Fibroblast of mammary gland (primary cell): ENCODE data around the gene CNGA2.

Source experiments
- DNase-seq: peaks from one replicate; pipeline ENCODE4 v3.0.0-alpha.2; 2010; ENCODE audit warnings: low read depth
- H3K4me3 ChIP-seq: 2 replicates; pipeline ENCODE4 v1.5.1; 2011; ENCODE audit warnings: low read depth, mild to moderate bottlenecking, low read length, moderate library complexity; ENCODE audit not compliant: control insufficient read depth
- TF ChIP-seq, protein P1 (sequence below): conservative IDR thresholded peaks from 2 replicates; pipeline ENCODE4 v1.5.1; 2011; ENCODE audit warnings: low read depth, low read length, inconsistent platforms; ENCODE audit not compliant: control insufficient read depth, insufficient read depth

CNGA2 gene

DNA sequence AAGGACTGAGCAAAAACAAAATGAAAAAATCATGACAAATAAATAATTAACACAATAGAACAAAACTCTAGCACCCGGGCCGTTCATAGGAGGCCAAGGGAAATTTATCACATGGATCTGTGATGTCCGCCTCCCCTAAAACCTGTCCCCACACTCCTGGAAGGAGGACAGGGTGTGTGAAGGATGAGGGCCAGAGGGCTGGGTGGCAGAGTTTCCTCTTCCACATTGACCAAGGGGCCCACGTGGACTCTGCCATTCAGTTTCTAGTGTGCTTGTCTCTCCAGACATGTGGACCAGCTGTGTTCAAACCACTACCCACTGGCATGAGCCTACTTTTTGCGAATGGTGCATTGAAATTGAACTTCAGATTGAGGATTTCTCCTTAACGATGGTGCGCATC is 33.0 kb upstream of the CNGA2 start:
- no peak for DNase-seq

DNA sequence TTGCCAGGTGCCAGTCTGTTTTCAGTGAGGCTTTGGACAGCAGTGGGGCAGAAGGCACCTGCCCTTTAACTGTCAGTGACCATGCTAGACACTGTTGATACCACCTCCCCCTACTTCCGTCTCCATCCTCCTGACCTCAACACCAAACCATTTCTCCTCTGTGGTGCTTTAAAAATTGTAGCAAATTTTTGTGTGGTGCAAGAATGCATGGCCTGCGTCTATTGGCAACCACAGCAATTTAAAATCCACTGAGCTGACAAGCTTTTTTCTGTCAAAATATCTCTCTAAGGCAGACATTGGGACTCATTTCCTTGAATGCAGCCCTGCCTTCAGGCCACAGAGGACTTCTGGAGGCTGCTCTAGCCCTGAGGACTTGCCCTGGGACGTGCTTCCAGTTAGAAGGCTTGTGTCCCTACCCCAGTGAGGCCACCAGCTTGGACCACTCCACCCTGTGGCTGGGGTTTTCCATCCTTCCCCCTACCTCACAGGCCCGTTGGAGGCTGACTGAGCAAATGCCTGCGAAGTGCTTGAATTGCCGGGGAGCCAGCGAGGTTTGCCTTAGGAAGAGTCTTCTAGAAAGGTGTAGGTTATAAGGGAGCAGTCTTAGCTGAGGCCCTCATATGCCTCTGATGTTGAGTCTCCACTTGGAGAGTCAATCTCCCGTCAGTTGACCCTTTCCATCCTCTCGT is 32.4 kb upstream of the CNGA2 start:
- TF ChIP-seq, protein P1, sequence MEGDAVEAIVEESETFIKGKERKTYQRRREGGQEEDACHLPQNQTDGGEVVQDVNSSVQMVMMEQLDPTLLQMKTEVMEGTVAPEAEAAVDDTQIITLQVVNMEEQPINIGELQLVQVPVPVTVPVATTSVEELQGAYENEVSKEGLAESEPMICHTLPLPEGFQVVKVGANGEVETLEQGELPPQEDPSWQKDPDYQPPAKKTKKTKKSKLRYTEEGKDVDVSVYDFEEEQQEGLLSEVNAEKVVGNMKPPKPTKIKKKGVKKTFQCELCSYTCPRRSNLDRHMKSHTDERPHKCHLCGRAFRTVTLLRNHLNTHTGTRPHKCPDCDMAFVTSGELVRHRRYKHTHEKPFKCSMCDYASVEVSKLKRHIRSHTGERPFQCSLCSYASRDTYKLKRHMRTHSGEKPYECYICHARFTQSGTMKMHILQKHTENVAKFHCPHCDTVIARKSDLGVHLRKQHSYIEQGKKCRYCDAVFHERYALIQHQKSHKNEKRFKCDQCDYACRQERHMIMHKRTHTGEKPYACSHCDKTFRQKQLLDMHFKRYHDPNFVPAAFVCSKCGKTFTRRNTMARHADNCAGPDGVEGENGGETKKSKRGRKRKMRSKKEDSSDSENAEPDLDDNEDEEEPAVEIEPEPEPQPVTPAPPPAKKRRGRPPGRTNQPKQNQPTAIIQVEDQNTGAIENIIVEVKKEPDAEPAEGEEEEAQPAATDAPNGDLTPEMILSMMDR: no peak
- no peak overlapping the region for H3K4me3 ChIP-seq
- no peak for DNase-seq

More for the DNA sequence above, 33.0 kb upstream of the CNGA2 start:
- TF ChIP-seq, protein P1: no peak
- no peak overlapping the region for H3K4me3 ChIP-seq

DNA sequence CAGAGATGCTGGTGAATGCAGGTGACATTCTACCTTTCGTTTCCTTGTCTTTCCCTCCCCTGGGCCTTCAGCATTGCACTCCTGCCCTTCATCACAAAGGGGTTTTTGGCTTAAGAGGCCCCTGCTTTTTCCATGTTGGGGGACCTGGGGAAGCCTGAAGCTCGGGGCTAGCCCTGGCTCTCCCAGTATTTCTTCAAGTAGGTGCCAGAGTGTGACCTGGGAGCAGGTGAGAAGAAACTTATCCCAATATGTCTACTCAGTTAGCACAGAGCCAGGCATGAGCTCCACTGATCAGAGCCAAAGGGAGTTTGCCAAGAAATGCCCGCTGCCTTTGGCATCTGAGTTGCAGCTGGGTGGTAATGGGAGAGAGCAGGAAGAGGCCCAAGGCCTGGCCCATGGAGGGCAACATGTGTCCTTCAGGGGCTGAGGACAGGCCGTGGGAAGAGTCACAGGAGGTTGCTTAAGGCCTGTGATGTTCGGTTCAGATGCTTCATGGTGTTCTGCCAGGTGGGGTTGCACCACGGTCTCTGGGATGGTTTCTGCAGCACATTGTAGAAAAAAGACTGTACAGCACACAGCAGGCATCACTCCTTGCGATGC is 31.7 kb upstream of the CNGA2 start:
- no peak for DNase-seq
- H3K4me3 ChIP-seq: no peak overlapping the region
- TF ChIP-seq, protein P1: no peak

DNA sequence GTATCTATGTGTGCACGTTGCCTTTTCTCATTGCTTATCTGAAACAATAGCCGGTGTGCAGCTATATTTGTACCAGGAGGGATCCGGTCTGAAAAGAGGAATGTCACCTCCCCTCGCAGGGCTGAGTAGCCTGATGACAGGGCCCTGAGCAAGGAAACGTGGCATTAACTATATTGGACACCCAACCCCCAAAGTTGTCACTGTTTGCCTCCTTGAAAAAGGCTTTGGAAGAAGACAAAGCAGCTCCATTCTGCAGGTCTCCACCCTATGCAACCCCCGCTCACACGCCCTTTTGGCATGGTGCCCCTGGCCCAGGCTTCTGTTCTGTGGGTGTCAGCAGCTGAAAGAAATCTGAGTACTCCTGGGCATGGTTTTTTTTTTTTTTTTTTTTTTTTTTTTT is 31.1 kb upstream of the CNGA2 start:
- peak; percentile 53 for DNase-seq
- TF ChIP-seq, protein P1: no peak
- no peak overlapping the region for H3K4me3 ChIP-seq

DNA sequence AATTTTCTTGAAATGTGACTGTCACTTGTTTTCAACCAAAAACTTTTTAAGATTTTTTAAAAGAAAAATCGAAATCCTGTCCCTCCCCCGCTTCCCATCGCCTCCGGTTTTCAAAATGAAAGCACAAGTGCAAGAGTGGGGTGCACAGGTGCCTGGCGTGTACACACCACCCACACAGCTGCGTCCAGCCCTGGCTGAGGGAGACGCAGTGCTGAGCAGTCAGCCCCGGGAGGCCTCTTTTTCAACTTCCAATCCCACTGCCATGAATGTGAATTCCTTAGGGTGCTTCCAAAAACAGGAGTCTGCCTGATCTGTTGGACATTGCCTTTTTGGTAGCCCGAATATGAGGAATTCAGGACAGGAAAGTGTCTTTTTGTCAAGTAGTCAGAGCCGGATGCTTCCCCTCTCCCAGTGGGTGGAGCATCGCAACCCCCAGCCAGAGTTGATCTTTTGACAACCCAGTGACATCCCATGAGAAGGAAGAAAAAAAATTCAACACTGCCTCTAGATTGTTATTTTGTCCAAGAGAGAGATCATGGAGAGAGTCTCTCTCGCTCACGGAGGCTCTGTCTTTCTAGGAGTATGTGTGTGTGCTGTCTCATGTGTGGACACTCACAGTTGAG is 30.4 kb upstream of the CNGA2 start:
- TF ChIP-seq, protein P1: no peak
- no peak overlapping the region for H3K4me3 ChIP-seq
- DNase-seq: no peak

DNA sequence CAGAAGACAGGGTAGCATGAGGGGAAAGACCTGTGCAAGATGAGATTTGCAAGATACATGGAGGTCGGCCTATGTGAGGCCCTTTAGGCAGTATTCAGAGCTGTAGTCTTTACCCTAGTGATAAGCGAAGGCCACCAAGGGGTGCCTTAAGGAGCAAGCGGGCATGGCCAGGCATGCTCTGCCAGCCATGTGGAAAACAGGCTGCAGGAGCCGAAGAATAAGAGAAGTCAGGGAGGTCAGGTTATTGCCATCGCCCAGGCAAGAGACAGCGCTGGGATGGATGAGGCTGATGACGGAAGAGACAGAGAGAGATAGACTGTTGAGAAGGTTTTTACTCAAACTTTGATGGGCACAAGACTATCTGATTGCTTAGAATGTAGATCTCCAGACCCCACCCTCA is 25.7 kb upstream of the CNGA2 start:
- no peak for DNase-seq
- TF ChIP-seq, protein P1: no peak
- no peak overlapping the region for H3K4me3 ChIP-seq
